Activated naive CD4-positive, alpha-beta T cell treated with anti-CD3 and anti-CD28 coated beads, Interleukin-2, amount 50 U/mL, for 16 hours (primary cell): ENCODE results near the gene SLC27A2.
A peak's percentile ranks its signal among the peaks of the same experiment; 100 is the strongest.
"Not testable (repeated sequence)": the region's sequence is repeated elsewhere in the genome, so short reads cannot be mapped to it uniquely, and the experiment has no call there.

ENCODE experiments used
- DNase-seq: peaks from one replicate; pipeline ENCODE4 v3.0.0-alpha.2; 2020

The SLC27A2 gene

GRCh38 chr15:50164458-50164857 lies 17.5 kb upstream of the SLC27A2 start:
- DNase-seq = no peak

GRCh38 chr15:50166216-50166615 lies 15.8 kb upstream of the SLC27A2 start:
- no peak for DNase-seq

- no peak for DNase-seq
Measured at GRCh38 chr15:50167110-50167509, 14.9 kb upstream of the SLC27A2 start.

- no peak for DNase-seq
Measured at GRCh38 chr15:50168379-50168778, 13.6 kb upstream of the SLC27A2 start.

- no peak for DNase-seq
Measured at GRCh38 chr15:50168783-50169411, 13.1 kb upstream of the SLC27A2 start.

- not testable (repeated sequence) for DNase-seq
Measured at GRCh38 chr15:50172360-50172895, 9.6 kb upstream of the SLC27A2 start.

- no peak for DNase-seq
Measured at GRCh38 chr15:50176869-50177268, 5.1 kb upstream of the SLC27A2 start.

- no peak for DNase-seq
Measured at GRCh38 chr15:50180091-50180490, 1.9 kb upstream of the SLC27A2 start.

GRCh38 chr15:50180582-50180981 lies 1.4 kb upstream of the SLC27A2 start:
- no peak for DNase-seq

GRCh38 chr15:50181201-50181968 lies 611 bp upstream of the SLC27A2 start:
- DNase-seq = no peak

- DNase-seq = peak; percentile 42
Measured at GRCh38 chr15:50182219-50183013, 420 bp downstream of the SLC27A2 start.

- no peak for DNase-seq
Measured at GRCh38 chr15:50183112-50183794, 1.3 kb downstream of the SLC27A2 start.

- DNase-seq = no peak
Measured at GRCh38 chr15:50184863-50185504, 3.0 kb downstream of the SLC27A2 start.

- DNase-seq = no peak
Measured at GRCh38 chr15:50186090-50186489, 4.1 kb downstream of the SLC27A2 start.

GRCh38 chr15:50186752-50187151 lies 4.8 kb downstream of the SLC27A2 start:
- DNase-seq = no peak

- no peak for DNase-seq
Measured at GRCh38 chr15:50187525-50187924, 5.5 kb downstream of the SLC27A2 start.

- DNase-seq = no peak
Measured at GRCh38 chr15:50187997-50188396, 6.0 kb downstream of the SLC27A2 start.

GRCh38 chr15:50188793-50189192 lies 6.8 kb downstream of the SLC27A2 start:
- not testable (repeated sequence) for DNase-seq

GRCh38 chr15:50189633-50190032 lies 7.6 kb downstream of the SLC27A2 start:
- no peak for DNase-seq

- DNase-seq = no peak
Measured at GRCh38 chr15:50190166-50190570, 8.2 kb downstream of the SLC27A2 start.

- no peak for DNase-seq
Measured at GRCh38 chr15:50190723-50191122, 8.7 kb downstream of the SLC27A2 start.

- no peak for DNase-seq
Measured at GRCh38 chr15:50192164-50192563, 10.2 kb downstream of the SLC27A2 start.
